WTC11 (cell line): ENCODE results near the gene PIK3R1. TPM values are rescaled to one million over a fixed set of nuclear protein-coding genes. Genes with fewer than 3 reads are reported as not detected.

Source experiments
- ATAC-seq: fragments of 200-7000 bp; cut with Tn5 transposase; 2 replicates; pipeline ENCODE4 v1.10.0; 2021; ENCODE audit warnings: mild to moderate bottlenecking, moderate library complexity
- CTCF ChIA-PET: fragments of 300-600 bp; sonication (Branson Sonifier 250); formaldehyde crosslinking; loops from one replicate; lab custom pipeline; 2021; ENCODE audit warnings: antibody characterized with exemption; lab: Charles Lee
- POLR2A ChIA-PET: fragments of 350-600 bp; sonication (Branson Sonifier 250); formaldehyde crosslinking; loops from one replicate; lab custom pipeline; 2021; ENCODE audit warnings: antibody characterized with exemption; lab: Charles Lee
- DNase-seq: peaks from one replicate; pipeline ENCODE4 v3.0.0; 2021; ENCODE audit warnings: low spot score
- H3K27ac Mint-ChIP-seq: 2 replicates; pipeline ENCODE4 v1.8.0; 2021; ENCODE audit warnings: mixed read lengths
- H3K27me3 Mint-ChIP-seq: 2 replicates; pipeline ENCODE4 v1.8.0; 2021; ENCODE audit warnings: low read depth, mild to moderate bottlenecking, moderate library complexity, mixed read lengths
- H3K36me3 Mint-ChIP-seq: 2 replicates; pipeline ENCODE4 v1.8.0; 2021; ENCODE audit warnings: mixed read lengths
- H3K4me1 Mint-ChIP-seq: 2 replicates; pipeline ENCODE4 v1.8.0; 2022; ENCODE audit warnings: mixed read lengths
- H3K4me3 Mint-ChIP-seq: 2 replicates; pipeline ENCODE4 v1.8.0; 2021; ENCODE audit warnings: mild to moderate bottlenecking, moderate library complexity, mixed read lengths
- H3K9me3 Mint-ChIP-seq: 2 replicates; pipeline ENCODE4 v1.8.0; 2021; ENCODE audit warnings: mixed read lengths
- ATF1 ChIP-seq: sonication (generic); formaldehyde crosslinking; IDR thresholded peaks from 2 replicates; pipeline ENCODE4 v1.8.1; 2023; ENCODE audit warnings: mild to moderate bottlenecking, moderate library complexity, missing genetic modification reagents
- CREB1 ChIP-seq: sonication (generic); formaldehyde crosslinking; IDR thresholded peaks from 2 replicates; pipeline ENCODE4 v1.8.0; 2023; ENCODE audit warnings: mild to moderate bottlenecking, missing genetic modification reagents
- EMX1 ChIP-seq: fragments of 250-450 bp; sonication (Bioruptor Pico); IDR thresholded peaks from 2 replicates; pipeline ENCODE4 v1.8.0; 2021; ENCODE audit warnings: mild to moderate bottlenecking
- GABPB1 ChIP-seq: sonication (generic); formaldehyde crosslinking; IDR thresholded peaks from 2 replicates; pipeline ENCODE4 v1.8.1; 2023; ENCODE audit warnings: mild to moderate bottlenecking, missing genetic modification reagents
- GRHL2 ChIP-seq: fragments of 250-450 bp; sonication (Bioruptor Pico); IDR thresholded peaks from 2 replicates; pipeline ENCODE4 v1.8.0; 2022; ENCODE audit warnings: mild to moderate bottlenecking, moderate library complexity; ENCODE audit not compliant: insufficient replicate concordance, severe bottlenecking
- GTF2I ChIP-seq: fragments of 250-450 bp; sonication (Bioruptor Pico); conservative IDR thresholded peaks from 2 replicates; pipeline ENCODE4 v1.4.0; 2021; ENCODE audit warnings: mild to moderate bottlenecking
- HMGA2 ChIP-seq: fragments of 250-450 bp; sonication (Bioruptor Pico); IDR thresholded peaks from 2 replicates; pipeline ENCODE4 v1.4.0; 2021; ENCODE audit warnings: mild to moderate bottlenecking, moderate library complexity
- JUN ChIP-seq: sonication (generic); formaldehyde crosslinking; IDR thresholded peaks from 2 replicates; pipeline ENCODE4 v1.8.0; 2023; ENCODE audit warnings: mild to moderate bottlenecking, missing genetic modification reagents
- MYBL2 ChIP-seq: sonication (generic); formaldehyde crosslinking; IDR thresholded peaks from 2 replicates; pipeline ENCODE4 v1.8.1; 2023; ENCODE audit warnings: mild to moderate bottlenecking, moderate library complexity, missing genetic modification reagents
- NR1H2 ChIP-seq: sonication (generic); formaldehyde crosslinking; IDR thresholded peaks from 2 replicates; pipeline ENCODE4 v1.9.0; 2021; ENCODE audit warnings: mild to moderate bottlenecking, moderate library complexity, missing genetic modification reagents
- NR3C1 ChIP-seq: sonication (generic); formaldehyde crosslinking; conservative IDR thresholded peaks from 2 replicates; pipeline ENCODE4 v1.8.1; 2023; ENCODE audit warnings: low read depth, mild to moderate bottlenecking, missing genetic modification reagents
- PRRX2 ChIP-seq: fragments of 250-450 bp; sonication (Bioruptor Pico); IDR thresholded peaks from 2 replicates; pipeline ENCODE4 v1.8.0; 2021; ENCODE audit warnings: mild to moderate bottlenecking
- SMAD4 ChIP-seq: sonication (generic); formaldehyde crosslinking; IDR thresholded peaks from 2 replicates; pipeline ENCODE4 v1.8.0; 2022; ENCODE audit warnings: mild to moderate bottlenecking, missing genetic modification reagents
- SP1 ChIP-seq: sonication (generic); formaldehyde crosslinking; conservative IDR thresholded peaks from 2 replicates; pipeline ENCODE4 v1.8.1; 2022; ENCODE audit warnings: missing genetic modification reagents
- TEAD4 ChIP-seq: sonication (generic); formaldehyde crosslinking; IDR thresholded peaks from 2 replicates; pipeline ENCODE4 v1.8.0; 2022; ENCODE audit warnings: mild to moderate bottlenecking, missing genetic modification reagents
- ZNF121 ChIP-seq: sonication (generic); formaldehyde crosslinking; IDR thresholded peaks from 2 replicates; pipeline ENCODE4 v1.8.0; 2023; ENCODE audit warnings: missing genetic modification reagents
- ZNF263 ChIP-seq: sonication (generic); formaldehyde crosslinking; IDR thresholded peaks from 2 replicates; pipeline ENCODE4 v1.8.1; 2022; ENCODE audit warnings: low read depth, mild to moderate bottlenecking, moderate library complexity, missing genetic modification reagents
- total RNA-seq: library from RNA; stranded (reverse); gene quantifications from 3 replicates; pipeline ENCODE4 v1.2.3, GENCODE V29; 2021
- TF ChIP-seq, protein P1 (sequence below): sonication (generic); formaldehyde crosslinking; IDR thresholded peaks from 2 replicates; pipeline ENCODE4 v1.8.1; 2022; ENCODE audit warnings: mild to moderate bottlenecking, moderate library complexity, missing genetic modification reagents
- TF ChIP-seq, protein P2 (sequence below): sonication (generic); formaldehyde crosslinking; IDR thresholded peaks from 2 replicates; pipeline ENCODE4 v1.8.1; 2022; ENCODE audit warnings: missing genetic modification reagents, borderline replicate concordance
- TF ChIP-seq, protein P3 (sequence below): sonication (generic); formaldehyde crosslinking; IDR thresholded peaks from 2 replicates; pipeline ENCODE4 v1.8.1; 2023; ENCODE audit warnings: mild to moderate bottlenecking, moderate library complexity, missing genetic modification reagents
- TF ChIP-seq, protein P4 (sequence below): fragments of 250-450 bp; sonication (Bioruptor Pico); IDR thresholded peaks from 2 replicates; pipeline ENCODE4 v1.9.0; 2021; ENCODE audit warnings: mild to moderate bottlenecking, borderline replicate concordance
- TF ChIP-seq, protein P5 (sequence below): sonication (generic); formaldehyde crosslinking; IDR thresholded peaks from 2 replicates; pipeline ENCODE4 v1.8.1; 2023; ENCODE audit warnings: mild to moderate bottlenecking, missing genetic modification reagents, moderate library complexity
- TF ChIP-seq, protein P6 (sequence below): sonication (generic); formaldehyde crosslinking; conservative IDR thresholded peaks from 2 replicates; pipeline ENCODE4 v1.8.1; 2022; ENCODE audit warnings: mild to moderate bottlenecking, missing genetic modification reagents
- TF ChIP-seq, protein P7 (sequence below): sonication (generic); formaldehyde crosslinking; IDR thresholded peaks from 2 replicates; pipeline ENCODE4 v1.8.1; 2022; ENCODE audit warnings: low read depth, missing genetic modification reagents, borderline replicate concordance

The PIK3R1 gene
- total RNA-seq, 1 experiment from 2014 or later, result 11.3 TPM

DNA sequence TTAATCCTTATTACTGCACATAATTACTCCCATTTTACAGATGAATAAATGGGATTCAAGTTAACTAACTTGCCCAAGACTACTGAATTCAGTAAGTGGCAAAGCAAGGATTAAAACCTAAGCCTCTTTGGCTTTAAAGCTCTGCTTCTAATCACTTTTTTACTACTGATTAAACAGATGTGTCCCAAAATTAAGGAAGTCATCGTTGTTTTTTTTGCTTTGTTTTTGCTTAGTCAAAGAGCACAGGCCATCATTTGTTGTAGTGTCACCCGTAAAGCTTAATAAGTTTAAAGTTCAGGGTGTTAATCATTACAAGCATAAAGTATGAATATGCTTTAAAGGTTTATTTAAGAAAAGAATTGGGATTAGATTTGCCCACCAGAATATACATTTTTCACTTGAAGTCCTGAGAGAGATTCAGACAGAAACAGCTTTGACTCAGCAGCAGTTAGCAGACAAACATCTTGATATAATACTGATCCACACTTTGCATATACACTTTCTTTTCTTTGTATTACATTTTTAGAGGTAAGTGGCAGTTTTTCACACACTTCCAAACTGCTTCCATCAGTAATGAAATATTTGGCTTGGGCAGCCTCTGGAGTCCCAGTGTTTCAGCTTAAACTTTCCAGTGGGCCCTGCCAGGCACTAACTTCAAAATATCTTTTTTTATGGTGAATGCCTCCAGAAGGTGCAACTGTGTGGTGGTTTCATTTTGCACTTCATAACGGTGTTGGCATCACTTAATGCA, 52.7 kb downstream of the PIK3R1 start:
- peaks cover 6% of the 10 kb centered on the region for H3K4me1 Mint-ChIP-seq
- TF ChIP-seq, protein P1, sequence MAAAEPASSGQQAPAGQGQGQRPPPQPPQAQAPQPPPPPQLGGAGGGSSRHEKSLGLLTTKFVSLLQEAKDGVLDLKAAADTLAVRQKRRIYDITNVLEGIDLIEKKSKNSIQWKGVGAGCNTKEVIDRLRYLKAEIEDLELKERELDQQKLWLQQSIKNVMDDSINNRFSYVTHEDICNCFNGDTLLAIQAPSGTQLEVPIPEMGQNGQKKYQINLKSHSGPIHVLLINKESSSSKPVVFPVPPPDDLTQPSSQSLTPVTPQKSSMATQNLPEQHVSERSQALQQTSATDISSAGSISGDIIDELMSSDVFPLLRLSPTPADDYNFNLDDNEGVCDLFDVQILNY (CRISPR knock-in tag), result no peak
- TF ChIP-seq NR1H2 (CRISPR knock-in tag) (no peak), ZNF121 (CRISPR knock-in tag) (no peak), EMX1 (CRISPR knock-in tag) (no peak), PRRX2 (no peak), MYBL2 (CRISPR knock-in tag) (no peak), ATF1 (CRISPR knock-in tag) (no peak), GRHL2 (CRISPR knock-in tag) (no peak), SMAD4 (CRISPR knock-in tag) (no peak)
- TF ChIP-seq, protein P2, sequence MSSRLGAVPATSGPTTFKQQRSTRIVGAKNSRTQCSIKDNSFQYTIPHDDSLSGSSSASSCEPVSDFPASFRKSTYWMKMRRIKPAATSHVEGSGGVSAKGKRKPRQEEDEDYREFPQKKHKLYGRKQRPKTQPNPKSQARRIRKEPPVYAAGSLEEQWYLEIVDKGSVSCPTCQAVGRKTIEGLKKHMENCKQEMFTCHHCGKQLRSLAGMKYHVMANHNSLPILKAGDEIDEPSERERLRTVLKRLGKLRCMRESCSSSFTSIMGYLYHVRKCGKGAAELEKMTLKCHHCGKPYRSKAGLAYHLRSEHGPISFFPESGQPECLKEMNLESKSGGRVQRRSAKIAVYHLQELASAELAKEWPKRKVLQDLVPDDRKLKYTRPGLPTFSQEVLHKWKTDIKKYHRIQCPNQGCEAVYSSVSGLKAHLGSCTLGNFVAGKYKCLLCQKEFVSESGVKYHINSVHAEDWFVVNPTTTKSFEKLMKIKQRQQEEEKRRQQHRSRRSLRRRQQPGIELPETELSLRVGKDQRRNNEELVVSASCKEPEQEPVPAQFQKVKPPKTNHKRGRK (CRISPR knock-in tag), result no peak
- TF ChIP-seq, protein P3, sequence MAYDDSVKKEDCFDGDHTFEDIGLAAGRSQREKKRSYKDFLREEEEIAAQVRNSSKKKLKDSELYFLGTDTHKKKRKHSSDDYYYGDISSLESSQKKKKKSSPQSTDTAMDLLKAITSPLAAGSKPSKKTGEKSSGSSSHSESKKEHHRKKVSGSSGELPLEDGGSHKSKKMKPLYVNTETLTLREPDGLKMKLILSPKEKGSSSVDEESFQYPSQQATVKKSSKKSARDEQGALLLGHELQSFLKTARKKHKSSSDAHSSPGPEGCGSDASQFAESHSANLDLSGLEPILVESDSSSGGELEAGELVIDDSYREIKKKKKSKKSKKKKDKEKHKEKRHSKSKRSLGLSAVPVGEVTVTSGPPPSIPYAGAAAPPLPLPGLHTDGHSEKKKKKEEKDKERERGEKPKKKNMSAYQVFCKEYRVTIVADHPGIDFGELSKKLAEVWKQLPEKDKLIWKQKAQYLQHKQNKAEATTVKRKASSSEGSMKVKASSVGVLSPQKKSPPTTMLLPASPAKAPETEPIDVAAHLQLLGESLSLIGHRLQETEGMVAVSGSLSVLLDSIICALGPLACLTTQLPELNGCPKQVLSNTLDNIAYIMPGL, result no peak
- DNase-seq (no peak), ATAC-seq (no peak)
- no peaks in the 10 kb centered on the region for H3K36me3 Mint-ChIP-seq
- no peak overlapping the region for H3K4me3 Mint-ChIP-seq
- ChIA-PET POLR2A (no interaction called here), CTCF (interaction anchor here (0.6 to 0.9 kb wide), 2 partner anchors 15 to 189 kb away, joined by 3 to 4 read pairs; no protein-coding TSS in a partner anchor)
- H3K9me3 Mint-ChIP-seq, result peaks cover 8% of the 10 kb centered on the region
- H3K27me3 Mint-ChIP-seq, result no peaks in the 10 kb centered on the region
- H3K27ac Mint-ChIP-seq, result no peak overlapping the region

DNA sequence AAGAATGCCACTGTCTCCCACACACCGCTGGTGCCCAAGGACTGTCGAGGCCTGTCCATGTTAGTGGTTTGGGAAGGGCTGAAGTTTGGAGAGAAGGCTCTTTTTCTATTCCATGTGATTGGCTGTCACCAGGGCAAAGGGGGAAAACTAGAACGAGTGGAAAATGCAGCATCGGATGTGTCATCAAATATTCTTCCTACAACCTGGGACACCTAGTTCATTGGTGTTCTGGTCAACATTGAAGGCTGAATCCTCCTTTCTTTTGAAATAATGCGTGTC, 53.2 kb downstream of the PIK3R1 start:
- Mint-ChIP-seq H3K4me1 (peaks cover 8% of the 10 kb centered on the region), H3K36me3 (no peaks in the 10 kb centered on the region), H3K27me3 (no peaks in the 10 kb centered on the region), H3K27ac (no peak overlapping the region), H3K4me3 (no peak overlapping the region), H3K9me3 (peaks cover 8% of the 10 kb centered on the region)
- POLR2A ChIA-PET, result no interaction called here
- CTCF ChIA-PET, result no interaction called here
- no peak for DNase-seq
- no peak for ATAC-seq
- TF ChIP-seq SP1 (CRISPR knock-in tag) (no peak), JUN (CRISPR knock-in tag) (no peak), ZNF263 (no peak), TEAD4 (no peak), NR3C1 (CRISPR knock-in tag) (no peak), GTF2I (CRISPR knock-in tag) (no peak), HMGA2 (CRISPR knock-in tag) (no peak), CREB1 (CRISPR knock-in tag) (no peak), ATF1 (CRISPR knock-in tag) (no peak), EMX1 (CRISPR knock-in tag) (no peak), GABPB1 (CRISPR knock-in tag) (no peak)
- TF ChIP-seq, protein P4, sequence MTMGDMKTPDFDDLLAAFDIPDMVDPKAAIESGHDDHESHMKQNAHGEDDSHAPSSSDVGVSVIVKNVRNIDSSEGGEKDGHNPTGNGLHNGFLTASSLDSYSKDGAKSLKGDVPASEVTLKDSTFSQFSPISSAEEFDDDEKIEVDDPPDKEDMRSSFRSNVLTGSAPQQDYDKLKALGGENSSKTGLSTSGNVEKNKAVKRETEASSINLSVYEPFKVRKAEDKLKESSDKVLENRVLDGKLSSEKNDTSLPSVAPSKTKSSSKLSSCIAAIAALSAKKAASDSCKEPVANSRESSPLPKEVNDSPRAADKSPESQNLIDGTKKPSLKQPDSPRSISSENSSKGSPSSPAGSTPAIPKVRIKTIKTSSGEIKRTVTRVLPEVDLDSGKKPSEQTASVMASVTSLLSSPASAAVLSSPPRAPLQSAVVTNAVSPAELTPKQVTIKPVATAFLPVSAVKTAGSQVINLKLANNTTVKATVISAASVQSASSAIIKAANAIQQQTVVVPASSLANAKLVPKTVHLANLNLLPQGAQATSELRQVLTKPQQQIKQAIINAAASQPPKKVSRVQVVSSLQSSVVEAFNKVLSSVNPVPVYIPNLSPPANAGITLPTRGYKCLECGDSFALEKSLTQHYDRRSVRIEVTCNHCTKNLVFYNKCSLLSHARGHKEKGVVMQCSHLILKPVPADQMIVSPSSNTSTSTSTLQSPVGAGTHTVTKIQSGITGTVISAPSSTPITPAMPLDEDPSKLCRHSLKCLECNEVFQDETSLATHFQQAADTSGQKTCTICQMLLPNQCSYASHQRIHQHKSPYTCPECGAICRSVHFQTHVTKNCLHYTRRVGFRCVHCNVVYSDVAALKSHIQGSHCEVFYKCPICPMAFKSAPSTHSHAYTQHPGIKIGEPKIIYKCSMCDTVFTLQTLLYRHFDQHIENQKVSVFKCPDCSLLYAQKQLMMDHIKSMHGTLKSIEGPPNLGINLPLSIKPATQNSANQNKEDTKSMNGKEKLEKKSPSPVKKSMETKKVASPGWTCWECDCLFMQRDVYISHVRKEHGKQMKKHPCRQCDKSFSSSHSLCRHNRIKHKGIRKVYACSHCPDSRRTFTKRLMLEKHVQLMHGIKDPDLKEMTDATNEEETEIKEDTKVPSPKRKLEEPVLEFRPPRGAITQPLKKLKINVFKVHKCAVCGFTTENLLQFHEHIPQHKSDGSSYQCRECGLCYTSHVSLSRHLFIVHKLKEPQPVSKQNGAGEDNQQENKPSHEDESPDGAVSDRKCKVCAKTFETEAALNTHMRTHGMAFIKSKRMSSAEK (CRISPR knock-in tag), result no peak
- TF ChIP-seq, protein P5, sequence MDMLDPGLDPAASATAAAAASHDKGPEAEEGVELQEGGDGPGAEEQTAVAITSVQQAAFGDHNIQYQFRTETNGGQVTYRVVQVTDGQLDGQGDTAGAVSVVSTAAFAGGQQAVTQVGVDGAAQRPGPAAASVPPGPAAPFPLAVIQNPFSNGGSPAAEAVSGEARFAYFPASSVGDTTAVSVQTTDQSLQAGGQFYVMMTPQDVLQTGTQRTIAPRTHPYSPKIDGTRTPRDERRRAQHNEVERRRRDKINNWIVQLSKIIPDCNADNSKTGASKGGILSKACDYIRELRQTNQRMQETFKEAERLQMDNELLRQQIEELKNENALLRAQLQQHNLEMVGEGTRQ, result no peak
- TF ChIP-seq, protein P6, sequence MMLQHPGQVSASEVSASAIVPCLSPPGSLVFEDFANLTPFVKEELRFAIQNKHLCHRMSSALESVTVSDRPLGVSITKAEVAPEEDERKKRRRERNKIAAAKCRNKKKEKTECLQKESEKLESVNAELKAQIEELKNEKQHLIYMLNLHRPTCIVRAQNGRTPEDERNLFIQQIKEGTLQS (CRISPR knock-in tag), result no peak
- TF ChIP-seq, protein P7, sequence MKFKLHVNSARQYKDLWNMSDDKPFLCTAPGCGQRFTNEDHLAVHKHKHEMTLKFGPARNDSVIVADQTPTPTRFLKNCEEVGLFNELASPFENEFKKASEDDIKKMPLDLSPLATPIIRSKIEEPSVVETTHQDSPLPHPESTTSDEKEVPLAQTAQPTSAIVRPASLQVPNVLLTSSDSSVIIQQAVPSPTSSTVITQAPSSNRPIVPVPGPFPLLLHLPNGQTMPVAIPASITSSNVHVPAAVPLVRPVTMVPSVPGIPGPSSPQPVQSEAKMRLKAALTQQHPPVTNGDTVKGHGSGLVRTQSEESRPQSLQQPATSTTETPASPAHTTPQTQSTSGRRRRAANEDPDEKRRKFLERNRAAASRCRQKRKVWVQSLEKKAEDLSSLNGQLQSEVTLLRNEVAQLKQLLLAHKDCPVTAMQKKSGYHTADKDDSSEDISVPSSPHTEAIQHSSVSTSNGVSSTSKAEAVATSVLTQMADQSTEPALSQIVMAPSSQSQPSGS (CRISPR knock-in tag), result no peak
